Mammary epithelial cell (primary cell): ENCODE results near the gene COL13A1.

ENCODE experiments used
- EZH2 ChIP-seq: IDR thresholded peaks from 2 replicates; pipeline ENCODE4 v1.6.1; 2012; ENCODE audit warnings: low read length, inconsistent platforms, borderline replicate concordance
- TF ChIP-seq, protein P1 (sequence below), 2 donors: IDR thresholded peaks in 1 of 2; conservative IDR thresholded peaks in 1 of 2; 2 replicates each; pipeline ENCODE4 v1.5.1; 2011 to 2012; ENCODE audit warnings: inconsistent platforms in 2 of 2, low read length in 2 of 2, mild to moderate bottlenecking in 2 of 2, control low read depth in 1 of 2, low read depth in 1 of 2; ENCODE audit not compliant: insufficient read depth in 1 of 2; ENCODE audit errors: extremely low read depth in 1 of 2

DNA sequence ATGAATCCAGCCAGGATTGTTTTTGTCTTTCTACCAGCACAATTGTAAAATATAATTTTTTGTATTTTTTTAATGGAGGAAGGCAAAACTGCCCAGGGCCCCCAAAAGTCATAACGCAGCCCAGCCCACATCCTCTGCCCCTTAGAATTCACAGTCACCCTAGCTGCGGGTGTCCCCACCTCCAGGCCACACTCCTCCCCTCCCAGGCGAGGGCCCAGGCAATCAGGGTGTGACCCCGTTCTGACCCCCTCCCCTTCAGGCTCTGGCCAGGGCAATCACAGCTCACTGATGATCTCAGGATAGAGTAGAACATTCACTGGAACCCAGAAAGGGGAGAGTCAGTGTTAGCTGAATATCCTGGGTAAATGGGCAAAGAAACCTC is 158.9 kb downstream of the COL13A1 start:
- TF ChIP-seq, protein P1, sequence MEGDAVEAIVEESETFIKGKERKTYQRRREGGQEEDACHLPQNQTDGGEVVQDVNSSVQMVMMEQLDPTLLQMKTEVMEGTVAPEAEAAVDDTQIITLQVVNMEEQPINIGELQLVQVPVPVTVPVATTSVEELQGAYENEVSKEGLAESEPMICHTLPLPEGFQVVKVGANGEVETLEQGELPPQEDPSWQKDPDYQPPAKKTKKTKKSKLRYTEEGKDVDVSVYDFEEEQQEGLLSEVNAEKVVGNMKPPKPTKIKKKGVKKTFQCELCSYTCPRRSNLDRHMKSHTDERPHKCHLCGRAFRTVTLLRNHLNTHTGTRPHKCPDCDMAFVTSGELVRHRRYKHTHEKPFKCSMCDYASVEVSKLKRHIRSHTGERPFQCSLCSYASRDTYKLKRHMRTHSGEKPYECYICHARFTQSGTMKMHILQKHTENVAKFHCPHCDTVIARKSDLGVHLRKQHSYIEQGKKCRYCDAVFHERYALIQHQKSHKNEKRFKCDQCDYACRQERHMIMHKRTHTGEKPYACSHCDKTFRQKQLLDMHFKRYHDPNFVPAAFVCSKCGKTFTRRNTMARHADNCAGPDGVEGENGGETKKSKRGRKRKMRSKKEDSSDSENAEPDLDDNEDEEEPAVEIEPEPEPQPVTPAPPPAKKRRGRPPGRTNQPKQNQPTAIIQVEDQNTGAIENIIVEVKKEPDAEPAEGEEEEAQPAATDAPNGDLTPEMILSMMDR (conservative IDR thresholded peaks at IDR 0.05 in 1 of 2, IDR thresholded peaks at IDR 0.05 in 1 of 2; ENCODE audit: extremely low read depth in 1 of 2, insufficient read depth in 1 of 2, low read depth in 1 of 2, low read length in 2 of 2): no peak
- TF ChIP-seq EZH2: no peak
